ENCODE measurements around the gene FFAR1. TPM values are rescaled to one million over a fixed set of nuclear protein-coding genes. Genes with fewer than 3 reads are reported as not detected.

Gene FFAR1
- total RNA-seq, 4 donors from 2014 or later = not detected

DNA sequence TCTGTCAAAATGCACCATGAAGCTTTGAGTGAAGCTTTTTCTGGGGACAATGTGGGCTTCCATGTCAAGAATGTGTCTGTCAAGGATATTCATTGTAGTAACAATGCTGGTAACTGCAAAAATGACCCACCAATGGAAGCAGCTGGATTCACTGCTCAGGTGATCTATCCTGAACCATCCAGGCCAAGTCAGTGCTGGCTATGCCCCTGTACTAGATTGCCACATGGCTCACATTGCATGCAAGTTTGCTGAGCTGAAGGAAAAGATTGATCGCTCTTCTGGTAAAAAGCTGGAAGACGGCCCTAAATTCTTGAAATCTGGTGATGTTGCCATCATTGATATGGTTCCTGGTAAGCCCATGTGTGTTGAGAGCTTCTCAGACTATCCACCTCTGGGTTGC is 35.8 kb downstream of the FFAR1 start:
- peak in 1 of 2 donors; percentile 46 for DNase-seq (ENCODE audit: low spot score in 2 of 2)
- 56 to 81% methylated on average over 2 of the region's 2 CpGs for WGBS, 2 donors
- TF ChIP-seq POLR2A (IDR thresholded peaks at IDR 0.05) = no peak
- TF ChIP-seq, protein P1, sequence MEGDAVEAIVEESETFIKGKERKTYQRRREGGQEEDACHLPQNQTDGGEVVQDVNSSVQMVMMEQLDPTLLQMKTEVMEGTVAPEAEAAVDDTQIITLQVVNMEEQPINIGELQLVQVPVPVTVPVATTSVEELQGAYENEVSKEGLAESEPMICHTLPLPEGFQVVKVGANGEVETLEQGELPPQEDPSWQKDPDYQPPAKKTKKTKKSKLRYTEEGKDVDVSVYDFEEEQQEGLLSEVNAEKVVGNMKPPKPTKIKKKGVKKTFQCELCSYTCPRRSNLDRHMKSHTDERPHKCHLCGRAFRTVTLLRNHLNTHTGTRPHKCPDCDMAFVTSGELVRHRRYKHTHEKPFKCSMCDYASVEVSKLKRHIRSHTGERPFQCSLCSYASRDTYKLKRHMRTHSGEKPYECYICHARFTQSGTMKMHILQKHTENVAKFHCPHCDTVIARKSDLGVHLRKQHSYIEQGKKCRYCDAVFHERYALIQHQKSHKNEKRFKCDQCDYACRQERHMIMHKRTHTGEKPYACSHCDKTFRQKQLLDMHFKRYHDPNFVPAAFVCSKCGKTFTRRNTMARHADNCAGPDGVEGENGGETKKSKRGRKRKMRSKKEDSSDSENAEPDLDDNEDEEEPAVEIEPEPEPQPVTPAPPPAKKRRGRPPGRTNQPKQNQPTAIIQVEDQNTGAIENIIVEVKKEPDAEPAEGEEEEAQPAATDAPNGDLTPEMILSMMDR (IDR thresholded peaks at IDR 0.05) = no peak
- intact Hi-C loops (cut with DNase I; ENCODE audit: low total_unique reads) = no loop called here
- H3K4me3 ChIP-seq (ENCODE audit: low read depth, poor library complexity, severe bottlenecking) = no peak overlapping the region

DNA sequence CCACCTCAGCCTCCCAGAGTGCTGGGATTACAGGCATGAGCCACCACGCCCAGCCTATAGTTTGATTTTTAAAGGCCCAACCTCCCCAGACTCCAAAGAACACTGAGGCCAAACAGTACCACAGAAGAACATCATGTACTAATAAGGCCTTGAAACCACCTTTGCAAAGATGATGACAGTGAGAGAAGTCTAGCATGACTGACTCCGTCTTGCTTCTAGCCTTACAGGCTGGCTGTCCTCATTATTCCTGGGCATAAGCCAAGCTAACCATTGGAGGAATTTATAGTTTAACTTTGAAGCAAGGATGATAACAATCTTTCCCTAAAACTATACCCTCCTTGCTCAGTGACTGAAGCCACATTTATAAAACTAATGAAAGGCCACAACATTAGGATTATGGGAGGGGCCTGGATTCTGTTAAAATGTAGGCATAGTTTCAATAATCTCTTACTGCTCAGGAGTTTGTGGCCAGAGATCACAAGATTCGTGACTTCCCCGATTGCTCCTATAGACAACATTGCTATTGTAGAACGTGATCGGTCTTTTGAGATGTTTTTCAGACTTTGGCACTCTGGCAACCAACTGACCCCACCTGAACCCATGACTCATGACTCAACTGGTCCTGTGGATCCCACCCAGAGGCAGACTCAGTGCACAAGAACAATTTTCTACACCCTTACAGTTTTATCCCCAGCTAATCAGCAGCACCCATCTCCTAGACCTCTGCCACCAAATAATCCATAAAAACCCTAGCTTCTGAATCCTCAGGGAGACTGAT is 40.8 kb downstream of the FFAR1 start:
- TF ChIP-seq POLR2A (IDR thresholded peaks at IDR 0.05) = no peak
- TF ChIP-seq, protein P1 (IDR thresholded peaks at IDR 0.05) = no peak

DNA sequence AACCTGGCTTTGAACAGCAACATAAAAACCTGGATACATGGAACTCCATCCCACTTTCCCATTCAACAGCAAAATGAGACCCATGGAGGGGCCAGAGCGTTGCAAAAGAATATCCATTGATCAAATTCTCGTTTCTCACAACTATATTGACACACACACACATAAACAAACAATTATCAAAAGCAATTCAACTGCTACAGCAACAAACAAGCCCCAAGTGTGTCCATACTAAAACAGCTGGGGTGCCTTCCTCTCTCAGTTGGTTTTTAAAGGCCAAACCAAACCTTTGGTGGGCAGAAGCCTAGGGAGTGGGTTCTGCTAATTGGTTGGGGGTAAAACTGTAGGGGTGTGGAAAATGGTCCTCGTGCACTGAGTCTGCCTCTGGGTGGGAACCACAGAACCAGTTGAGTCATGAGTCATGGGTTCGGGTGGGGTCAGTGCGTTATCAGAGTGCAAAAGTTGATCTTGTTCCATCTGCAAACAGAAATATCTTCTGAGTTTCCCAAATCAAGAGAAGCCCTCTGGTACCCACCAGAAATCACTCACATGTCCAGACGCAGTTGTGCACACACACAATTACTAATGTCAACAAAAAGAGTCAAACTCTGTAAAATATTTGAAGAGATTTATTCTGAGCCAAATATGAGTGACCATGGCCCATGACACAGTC is 41.6 kb downstream of the FFAR1 start:
- intact Hi-C loops (cut with DNase I; ENCODE audit: low total_unique reads) = no loop called here
- peak in 1 of 2 donors; percentile 56 for DNase-seq (ENCODE audit: low spot score in 2 of 2)
- WGBS, 2 donors = 47 to 58% methylated on average over 6 of the region's 6 CpGs
- no peak overlapping the region for H3K4me3 ChIP-seq (ENCODE audit: low read depth, poor library complexity, severe bottlenecking)
- no peak for TF ChIP-seq POLR2A (IDR thresholded peaks at IDR 0.05)
- TF ChIP-seq, protein P1 (IDR thresholded peaks at IDR 0.05) = no peak

More for the DNA sequence above, 40.8 kb downstream of the FFAR1 start:
- 51 to 68% methylated on average over 6 of the region's 6 CpGs for WGBS, 2 donors
- H3K4me3 ChIP-seq (ENCODE audit: low read depth, poor library complexity, severe bottlenecking) = no peak overlapping the region
- intact Hi-C loops (cut with DNase I; ENCODE audit: low total_unique reads) = no loop called here
- DNase-seq (ENCODE audit: low spot score in 2 of 2) = peak in 1 of 2 donors; percentile 63

DNA sequence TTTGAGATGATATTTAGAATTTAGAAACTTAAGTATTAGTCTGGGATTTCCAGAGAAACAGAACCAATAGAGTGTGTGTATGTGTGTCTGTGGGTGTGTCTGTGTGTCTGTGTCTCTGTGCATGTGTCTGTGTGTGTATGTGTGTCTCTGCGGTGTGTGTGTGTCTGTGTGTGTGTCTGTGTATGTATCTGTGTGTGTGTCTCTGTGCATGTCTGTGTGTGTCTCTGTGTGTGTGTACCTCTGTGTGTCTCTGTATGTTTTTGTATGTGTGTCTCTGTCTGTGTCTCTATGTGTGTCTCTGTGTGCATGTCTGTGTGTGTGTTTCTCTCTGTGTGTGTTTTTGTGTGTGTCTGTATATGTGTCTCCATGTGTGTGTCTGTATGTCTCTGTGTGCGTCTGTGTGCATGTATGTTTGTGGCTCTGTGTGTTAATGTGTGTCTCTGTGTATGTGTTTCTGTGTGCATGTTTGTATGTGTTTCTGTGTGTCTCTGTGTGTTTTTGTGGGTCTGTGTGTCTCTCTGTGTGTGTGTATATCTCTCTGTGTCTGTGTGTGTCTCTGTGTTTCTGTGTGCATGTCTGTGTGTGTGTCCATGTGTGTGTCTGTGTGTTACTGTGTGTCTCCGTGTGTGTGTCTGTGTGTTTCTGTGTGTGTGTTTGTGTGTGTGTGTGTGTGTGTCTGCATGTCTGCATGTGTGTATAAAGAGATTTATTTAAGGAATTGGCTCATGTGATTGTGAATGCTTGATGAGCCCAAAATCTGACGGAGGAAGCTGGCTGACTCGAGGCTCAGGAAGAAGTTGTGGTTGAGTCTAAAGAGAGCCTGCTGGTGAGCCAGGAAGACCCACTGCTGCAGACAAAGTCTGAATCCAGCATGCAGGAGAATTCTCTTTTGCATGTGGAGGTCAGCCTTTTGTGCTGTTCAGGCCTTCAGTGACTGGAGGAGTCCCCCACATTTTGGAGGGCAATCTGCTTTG is 45.3 kb downstream of the FFAR1 start:
- peak in 1 of 2 donors; percentile 31 for DNase-seq (ENCODE audit: low spot score in 2 of 2)
- no peak overlapping the region for H3K4me3 ChIP-seq (ENCODE audit: low read depth, poor library complexity, severe bottlenecking)
- TF ChIP-seq, protein P1 (IDR thresholded peaks at IDR 0.05) = no peak
- no peak for TF ChIP-seq POLR2A (IDR thresholded peaks at IDR 0.05)
- 58 to 60% methylated on average over 5 of the region's 5 CpGs for WGBS, 2 donors
- intact Hi-C loops (cut with DNase I; ENCODE audit: low total_unique reads) = no loop called here

DNA sequence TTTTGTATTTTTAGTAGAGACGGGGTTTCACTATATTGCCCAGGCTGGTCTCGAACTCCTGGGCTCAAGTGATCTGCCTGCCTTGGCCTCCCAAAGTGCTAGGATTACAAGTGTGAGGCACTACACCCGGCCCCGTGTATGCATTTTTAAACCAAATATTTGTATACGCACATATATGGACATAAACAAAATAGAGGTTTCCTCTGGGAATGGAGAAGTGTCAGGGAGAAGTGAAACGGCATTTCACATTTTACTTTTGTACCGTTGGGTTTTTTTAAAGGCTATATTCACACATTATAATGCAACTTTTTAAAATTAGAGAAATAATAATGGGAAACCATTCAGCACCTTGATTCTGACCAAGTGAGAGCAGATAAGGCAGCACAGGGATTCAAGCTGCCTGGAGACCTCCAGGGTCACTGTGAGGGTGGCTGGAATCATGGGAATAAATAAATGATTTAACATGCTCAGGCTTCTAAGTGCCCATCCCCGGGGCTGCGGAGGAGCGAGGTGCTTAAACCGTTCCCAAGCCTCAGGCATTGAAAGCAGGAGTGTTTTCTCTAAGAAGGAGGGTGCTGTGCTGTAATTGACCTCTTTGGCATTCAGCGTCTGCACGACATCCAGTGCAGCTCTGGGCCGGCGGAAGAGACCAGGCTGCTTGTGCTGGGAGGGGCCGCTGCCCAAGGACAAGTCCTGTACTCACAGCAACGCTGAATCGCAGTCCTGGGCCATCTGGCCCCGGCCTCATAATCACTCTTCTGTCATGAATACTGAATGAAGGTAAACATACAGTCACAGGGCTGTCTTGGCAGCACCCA is 47.9 kb downstream of the FFAR1 start:
- H3K4me3 ChIP-seq (ENCODE audit: low read depth, poor library complexity, severe bottlenecking) = no peak overlapping the region
- 38 to 49% methylated on average over 19 of the region's 19 CpGs for WGBS, 2 donors
- TF ChIP-seq, protein P1 (IDR thresholded peaks at IDR 0.05) = no peak
- no peak for TF ChIP-seq POLR2A (IDR thresholded peaks at IDR 0.05)
- intact Hi-C loops (cut with DNase I; ENCODE audit: low total_unique reads) = no loop called here
- peak in 1 of 2 donors; percentile 61 for DNase-seq (ENCODE audit: low spot score in 2 of 2)

All from lower leg skin (tissue), 4 donors.